IMR-90 (cell line): ENCODE measurements around the gene TMC4. TPM values are rescaled to one million over a fixed set of nuclear protein-coding genes. Genes with fewer than 3 reads are reported as not detected.

Experiments
- ATAC-seq: fragments of 200-7000 bp; cut with Tn5 transposase; 2 replicates; pipeline ENCODE4 v1.9.1; 2020; ENCODE audit warnings: low read depth, mild to moderate bottlenecking, moderate library complexity
- BruUV-seq: library from RNA; stranded (reverse); fragments of 400-500 nt; replicated peaks from 2 replicates; lab custom pipeline; 2021; lab: Mats Ljungman, UMichigan
- CTCF ChIA-PET: fragments of 300-600 bp; formaldehyde crosslinking; extraction: SDS; loops from one replicate; lab custom pipeline; 2021; ENCODE audit warnings: antibody characterized with exemption; lab: Yijun Ruan, JAX
- POLR2A ChIA-PET: fragments of 300-600 bp; sonication (Branson Sonifier 250); formaldehyde crosslinking; loops from one replicate; lab custom pipeline; 2022; ENCODE audit warnings: antibody characterized with exemption; ENCODE audit not compliant: unreplicated experiment; lab: Charles Lee
- DNase-seq: peaks from one replicate; pipeline ENCODE4 v3.0.0; 2013
- H2AFZ ChIP-seq: replicated peaks from 2 replicates; pipeline ENCODE3; 2013; ENCODE audit warnings: low read length, mild to moderate bottlenecking; ENCODE audit not compliant: poor library complexity
- H2AK5ac ChIP-seq: 2 replicates; pipeline ENCODE4 v1.6.1; 2013; ENCODE audit warnings: low read depth, low read length, inconsistent platforms
- H2AK9ac ChIP-seq: replicated peaks from 2 replicates; pipeline ENCODE3; 2013; ENCODE audit warnings: mild to moderate bottlenecking, low read depth, low read length, moderate library complexity; ENCODE audit not compliant: poor library complexity
- H2BK120ac ChIP-seq: 2 replicates; pipeline ENCODE4 v1.6.1; 2013; ENCODE audit warnings: low read depth, low read length, inconsistent platforms
- H2BK15ac ChIP-seq: 3 replicates; pipeline ENCODE4 v1.6.1; 2013; ENCODE audit warnings: low read depth, low read length, inconsistent platforms
- H2BK20ac ChIP-seq: 2 replicates; pipeline ENCODE4 v1.6.1; 2013; ENCODE audit warnings: low read depth, mild to moderate bottlenecking, inconsistent platforms, low read length, moderate library complexity
- H2BK5ac ChIP-seq: 2 replicates; pipeline ENCODE4 v1.6.1; 2013; ENCODE audit warnings: mild to moderate bottlenecking, low read depth, low read length, inconsistent platforms; ENCODE audit not compliant: poor library complexity, severe bottlenecking
- H3K14ac ChIP-seq: replicated peaks from 2 replicates; pipeline ENCODE4 v1.6.1; 2013; ENCODE audit warnings: low read depth, low read length, inconsistent platforms
- H3K18ac ChIP-seq: 2 replicates; pipeline ENCODE4 v1.6.1; 2013; ENCODE audit warnings: low read depth, low read length, control low read depth
- H3K23ac ChIP-seq: 2 replicates; pipeline ENCODE4 v1.6.1; 2013; ENCODE audit warnings: low read depth, low read length, inconsistent platforms
- H3K27ac ChIP-seq: 2 replicates; pipeline ENCODE4 v1.5.1; 2013; ENCODE audit warnings: mild to moderate bottlenecking, control low read depth, low read length; ENCODE audit not compliant: insufficient read depth
- H3K27me3 ChIP-seq: 2 replicates; pipeline ENCODE4 v1.6.1; 2013; ENCODE audit warnings: low read length; ENCODE audit not compliant: control insufficient read depth, insufficient read depth
- H3K36me3 ChIP-seq: 2 replicates; pipeline ENCODE4 v1.6.1; 2013; ENCODE audit warnings: low read length, mixed read lengths; ENCODE audit not compliant: control insufficient read depth, insufficient read depth
- H3K4ac ChIP-seq: 2 replicates; pipeline ENCODE4 v1.6.1; 2013; ENCODE audit warnings: low read depth, low read length, inconsistent platforms
- H3K4me1 ChIP-seq: 2 replicates; pipeline ENCODE4 v1.6.1; 2013; ENCODE audit warnings: low read length, mixed read lengths; ENCODE audit not compliant: control insufficient read depth, insufficient read depth
- H3K4me2 ChIP-seq: 2 replicates; pipeline ENCODE4 v1.6.1; 2013; ENCODE audit warnings: low read depth, mild to moderate bottlenecking, control low read depth, low read length, moderate library complexity
- H3K4me3 ChIP-seq: 2 replicates; pipeline ENCODE4 v1.5.1; 2013; ENCODE audit warnings: low read depth, mild to moderate bottlenecking, control low read depth, low read length, moderate library complexity; ENCODE audit not compliant: insufficient read depth
- H3K56ac ChIP-seq: 2 replicates; pipeline ENCODE4 v1.6.1; 2013; ENCODE audit warnings: low read length, inconsistent platforms; ENCODE audit not compliant: insufficient read depth; ENCODE audit errors: extremely low read depth
- H3K79me1 ChIP-seq, 2 experiments: 2 replicates each; pipeline ENCODE4 v1.6.1; 2013; ENCODE audit warnings: low read length in 2 of 2, inconsistent platforms in 1 of 2, low read depth in 1 of 2
- H3K9ac ChIP-seq: 2 replicates; pipeline ENCODE4 v1.6.1; 2013; ENCODE audit warnings: low read depth, low read length, control low read depth
- H3K9me1 ChIP-seq: 2 replicates; pipeline ENCODE4 v1.6.1; 2013; ENCODE audit warnings: low read length, inconsistent platforms; ENCODE audit not compliant: insufficient read depth
- H3K9me3 ChIP-seq: 2 replicates; pipeline ENCODE4 v1.6.1; 2013; ENCODE audit warnings: low read length; ENCODE audit not compliant: control insufficient read depth, insufficient read depth
- H4K20me1 ChIP-seq: 2 replicates; pipeline ENCODE4 v1.6.1; 2013; ENCODE audit warnings: low read length, inconsistent platforms; ENCODE audit not compliant: insufficient read depth
- H4K5ac ChIP-seq: 2 replicates; pipeline ENCODE4 v1.6.1; 2013; ENCODE audit warnings: mild to moderate bottlenecking, low read depth, low read length, control low read depth
- H4K8ac ChIP-seq, 2 experiments: 2 replicates each; pipeline ENCODE4 v1.6.1; 2013; ENCODE audit warnings: low read depth in 2 of 2, low read length in 2 of 2, control low read depth in 1 of 2, inconsistent platforms in 1 of 2
- H4K91ac ChIP-seq: 2 replicates; pipeline ENCODE4 v1.6.1; 2013; ENCODE audit warnings: low read depth, low read length, inconsistent platforms; ENCODE audit not compliant: insufficient read depth
- BHLHE40 ChIP-seq: fragments of 150-350 bp; IDR thresholded peaks from 2 replicates; pipeline ENCODE4 v1.6.1; 2016; ENCODE audit warnings: mild to moderate bottlenecking, low read depth, low read length
- CEBPB ChIP-seq: IDR thresholded peaks from 2 replicates; pipeline ENCODE4 v1.6.1; 2012; ENCODE audit warnings: low read depth, low read length, improper control_type of control experiment
- CHD1 ChIP-seq: IDR thresholded peaks from 2 replicates; pipeline ENCODE4 v1.6.1; 2012; ENCODE audit warnings: low read depth, low read length, improper control_type of control experiment
- FOS ChIP-seq: fragments of 150-350 bp; IDR thresholded peaks from 2 replicates; pipeline ENCODE4 v1.6.1; 2016; ENCODE audit warnings: low read depth, low read length
- MAFK ChIP-seq: IDR thresholded peaks from 2 replicates; pipeline ENCODE4 v1.6.1; 2012; ENCODE audit warnings: low read depth, low read length, improper control_type of control experiment
- MAZ ChIP-seq: IDR thresholded peaks from 2 replicates; pipeline ENCODE4 v1.6.1; 2012; ENCODE audit warnings: low read depth, mild to moderate bottlenecking, low read length, improper control_type of control experiment, moderate library complexity, borderline replicate concordance
- MXI1 ChIP-seq: IDR thresholded peaks from 2 replicates; pipeline ENCODE4 v1.6.1; 2012; ENCODE audit warnings: low read depth, mild to moderate bottlenecking, low read length, moderate library complexity, borderline replicate concordance
- NFE2L2 ChIP-seq: fragments of 150-350 bp; IDR thresholded peaks from 2 replicates; pipeline ENCODE4 v1.6.1; 2016; ENCODE audit warnings: low read depth, mild to moderate bottlenecking, low read length
- POLR2A ChIP-seq: IDR thresholded peaks from 2 replicates; pipeline ENCODE4 v1.6.1; 2012; ENCODE audit warnings: mild to moderate bottlenecking, low read depth, low read length
- RAD21 ChIP-seq: IDR thresholded peaks from 2 replicates; pipeline ENCODE4 v1.6.1; 2012; ENCODE audit warnings: low read length, improper control_type of control experiment
- RCOR1 ChIP-seq: IDR thresholded peaks from 2 replicates; pipeline ENCODE4 v1.6.1; 2012; ENCODE audit warnings: mild to moderate bottlenecking, low read length, improper control_type of control experiment; ENCODE audit not compliant: insufficient replicate concordance
- RFX5 ChIP-seq: IDR thresholded peaks from 2 replicates; pipeline ENCODE4 v1.8.0; 2012; ENCODE audit warnings: low read depth, mild to moderate bottlenecking, low read length, moderate library complexity
- SMC3 ChIP-seq: fragments of 150-350 bp; IDR thresholded peaks from 2 replicates; pipeline ENCODE4 v1.6.1; 2016; ENCODE audit warnings: low read depth, mild to moderate bottlenecking, antibody characterized with exemption, low read length, moderate library complexity
- WGBS, 2 experiments: methylation state at CpG; one replicate each; pipeline versions ENCODE4 v1.1.5 to v1.1.7; 2013; ENCODE audit warnings: missing lambda C conversion rate in 2 of 2; ENCODE audit not compliant: insufficient read length in 1 of 2; ENCODE audit errors: extremely low coverage in 2 of 2; 5-methylcytosine and 5-hydroxymethylcytosine counted together
- dilution Hi-C: fragments of 300-500 bp; cut with HindIII; formaldehyde crosslinking; loops from one replicate; pipeline ENCODE4 v1.14.3; 2018; ENCODE audit warnings: low sequenced_read_pairs; ENCODE audit not compliant: unreplicated experiment
- in situ Hi-C: fragments of 300-500 bp; cut with MboI; formaldehyde crosslinking; loops from 3 replicates; pipeline ENCODE4 v1.14.3; 2019; ENCODE audit warnings: low sequenced_read_pairs, inconsistent platforms, mixed read lengths
- intact Hi-C: fragments of 100-400 bp; cut with micrococcal nuclease; formaldehyde crosslinking; loops from 2 replicates; pipeline ENCODE4 v1.10.0; 2022
- polyA plus RNA-seq, 3 experiments: library from polyadenylated mRNA; depleted of rRNA; stranded (reverse); fragments of >200 nt; gene quantifications; 2 replicates each; pipeline ENCODE4 v1.2.3, GENCODE V29; 2012; ENCODE audit warnings: low replicate concordance in 1 of 3
- total RNA-seq: library from RNA; depleted of rRNA; stranded (reverse); fragments of >200 nt; gene quantifications from 2 replicates; pipeline ENCODE4 v1.2.3, GENCODE V29; 2012
- TF ChIP-seq, protein P1 (sequence below): fragments of 150-350 bp; IDR thresholded peaks from 2 replicates; pipeline ENCODE4 v1.6.1; 2017; ENCODE audit warnings: mild to moderate bottlenecking, antibody characterized with exemption, low read length, low read depth
- TF ChIP-seq, protein P2 (sequence below): conservative IDR thresholded peaks from 2 replicates; pipeline ENCODE4 v1.5.1; 2012; ENCODE audit warnings: mild to moderate bottlenecking, low read depth, low read length, improper control_type of control experiment
- TF ChIP-seq, protein P3 (sequence below): fragments of 150-350 bp; IDR thresholded peaks from 2 replicates; pipeline ENCODE4 v1.6.1; 2016; ENCODE audit warnings: low read depth, mild to moderate bottlenecking, low read length, moderate library complexity, borderline replicate concordance

TMC4 gene
- total and polyA plus RNA-seq, 2 of the 4 experiments (the other 2 are of a cell fraction) = 0.72 to 1.1 TPM

DNA sequence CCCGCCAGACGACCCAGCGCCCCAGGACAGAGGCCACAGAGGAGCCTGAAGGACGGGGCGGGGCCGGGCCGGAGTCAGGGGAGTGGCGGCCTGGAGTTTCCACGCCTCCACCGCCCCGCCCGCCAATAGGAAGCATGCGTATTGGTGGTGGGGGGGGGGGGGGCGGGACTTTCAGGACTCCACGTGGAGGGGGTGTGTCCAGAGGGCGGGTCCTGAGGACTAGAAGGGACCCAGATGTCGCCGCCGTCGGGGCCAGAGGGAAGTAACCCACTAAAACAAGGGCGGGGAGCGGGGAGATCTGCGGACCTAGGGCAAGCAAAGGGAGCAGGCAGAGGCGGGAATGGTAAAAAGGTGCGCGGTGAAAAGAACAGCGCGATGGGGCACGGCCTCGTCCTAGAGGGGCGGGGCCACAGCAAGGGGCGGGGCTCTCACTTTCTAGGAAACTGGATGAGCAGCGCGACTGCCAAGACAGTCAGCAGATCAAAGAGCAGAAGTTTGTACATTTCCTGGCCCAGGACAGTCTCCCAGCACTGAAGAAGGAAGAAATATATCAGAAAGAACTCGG, 10.6 kb downstream of the TMC4 start:
- Histone ChIP-seq H4K91ac (no peak overlapping the region), H3K9me1 (no peaks in the 10 kb centered on the region; the same call in none of the 2 replicates), H3K9ac (no peak overlapping the region), H3K18ac (no peak overlapping the region), H3K36me3 (peaks cover 4% of the 10 kb centered on the region; the same call in 1 of the 2 replicates), H2AK9ac (peak overlapping the region; percentile 55), H3K23ac (no peak overlapping the region), H2BK120ac (no peak overlapping the region), H3K27me3 (no peaks in the 10 kb centered on the region), H3K79me1 (peaks cover 10 to 31% of the 10 kb centered on the region in 2 experiments; a peak in 3 of 4 replicates), H2AK5ac (no peak overlapping the region), H3K4me3 (peak overlapping the region; percentile 76), H2AFZ (peak overlapping the region; percentile 89), H3K4me1 (peaks cover 11% of the 10 kb centered on the region), H3K4ac (no peak overlapping the region), H4K8ac (peak overlapping the region in 1 of 2 experiments; percentile 28; a peak in 1 of 4 replicates), H3K14ac (no peak overlapping the region), H3K27ac (no peak overlapping the region), H2BK5ac (no peak overlapping the region), H3K56ac (no peak overlapping the region), H2BK20ac (no peak overlapping the region), H3K4me2 (peak overlapping the region; percentile 86), H4K5ac (no peak overlapping the region), H3K9me3 (no peaks in the 10 kb centered on the region), H2BK15ac (no peak overlapping the region), H4K20me1 (no peaks in the 10 kb centered on the region)
- dilution Hi-C loops (no loop called here), intact Hi-C loops (no loop called here), in situ Hi-C loops (no loop called here)
- no TSS peak for BruUV-seq
- POLR2A ChIA-PET = no interaction called here
- TF ChIP-seq SMC3 (no peak), POLR2A (no peak), MAFK (no peak), CHD1 (no peak), BHLHE40 (no peak), RAD21 (no peak), RCOR1 (no peak), FOS (no peak), RFX5 (no peak), NFE2L2 (no peak), MXI1 (peak; percentile 58), CEBPB (no peak), MAZ (no peak; the same call in 1 of the 2 replicates)
- TF ChIP-seq, protein P1, sequence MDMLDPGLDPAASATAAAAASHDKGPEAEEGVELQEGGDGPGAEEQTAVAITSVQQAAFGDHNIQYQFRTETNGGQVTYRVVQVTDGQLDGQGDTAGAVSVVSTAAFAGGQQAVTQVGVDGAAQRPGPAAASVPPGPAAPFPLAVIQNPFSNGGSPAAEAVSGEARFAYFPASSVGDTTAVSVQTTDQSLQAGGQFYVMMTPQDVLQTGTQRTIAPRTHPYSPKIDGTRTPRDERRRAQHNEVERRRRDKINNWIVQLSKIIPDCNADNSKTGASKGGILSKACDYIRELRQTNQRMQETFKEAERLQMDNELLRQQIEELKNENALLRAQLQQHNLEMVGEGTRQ = peak; percentile 19; the same call in 1 of the 2 replicates
- TF ChIP-seq, protein P2, sequence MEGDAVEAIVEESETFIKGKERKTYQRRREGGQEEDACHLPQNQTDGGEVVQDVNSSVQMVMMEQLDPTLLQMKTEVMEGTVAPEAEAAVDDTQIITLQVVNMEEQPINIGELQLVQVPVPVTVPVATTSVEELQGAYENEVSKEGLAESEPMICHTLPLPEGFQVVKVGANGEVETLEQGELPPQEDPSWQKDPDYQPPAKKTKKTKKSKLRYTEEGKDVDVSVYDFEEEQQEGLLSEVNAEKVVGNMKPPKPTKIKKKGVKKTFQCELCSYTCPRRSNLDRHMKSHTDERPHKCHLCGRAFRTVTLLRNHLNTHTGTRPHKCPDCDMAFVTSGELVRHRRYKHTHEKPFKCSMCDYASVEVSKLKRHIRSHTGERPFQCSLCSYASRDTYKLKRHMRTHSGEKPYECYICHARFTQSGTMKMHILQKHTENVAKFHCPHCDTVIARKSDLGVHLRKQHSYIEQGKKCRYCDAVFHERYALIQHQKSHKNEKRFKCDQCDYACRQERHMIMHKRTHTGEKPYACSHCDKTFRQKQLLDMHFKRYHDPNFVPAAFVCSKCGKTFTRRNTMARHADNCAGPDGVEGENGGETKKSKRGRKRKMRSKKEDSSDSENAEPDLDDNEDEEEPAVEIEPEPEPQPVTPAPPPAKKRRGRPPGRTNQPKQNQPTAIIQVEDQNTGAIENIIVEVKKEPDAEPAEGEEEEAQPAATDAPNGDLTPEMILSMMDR = no peak
- TF ChIP-seq, protein P3, sequence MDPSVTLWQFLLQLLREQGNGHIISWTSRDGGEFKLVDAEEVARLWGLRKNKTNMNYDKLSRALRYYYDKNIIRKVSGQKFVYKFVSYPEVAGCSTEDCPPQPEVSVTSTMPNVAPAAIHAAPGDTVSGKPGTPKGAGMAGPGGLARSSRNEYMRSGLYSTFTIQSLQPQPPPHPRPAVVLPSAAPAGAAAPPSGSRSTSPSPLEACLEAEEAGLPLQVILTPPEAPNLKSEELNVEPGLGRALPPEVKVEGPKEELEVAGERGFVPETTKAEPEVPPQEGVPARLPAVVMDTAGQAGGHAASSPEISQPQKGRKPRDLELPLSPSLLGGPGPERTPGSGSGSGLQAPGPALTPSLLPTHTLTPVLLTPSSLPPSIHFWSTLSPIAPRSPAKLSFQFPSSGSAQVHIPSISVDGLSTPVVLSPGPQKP = no peak
- CTCF ChIA-PET = no interaction called here
- ATAC-seq (peak; percentile 22), DNase-seq (peak; percentile 44)
- WGBS, 2 experiments = 6% methylated on average over 26 of the region's 35 CpGs; no CpG with 5 or more reads in 1 of the 2 experiments
